AG20443 (cell line): Measurements from ENCODE around the gene ING5.

ENCODE experiments used
- DNase-seq: peaks from one replicate; pipeline ENCODE4 v3.0.0; 2012; ENCODE audit warnings: low spot score, mixed read lengths

Gene ING5

DNA sequence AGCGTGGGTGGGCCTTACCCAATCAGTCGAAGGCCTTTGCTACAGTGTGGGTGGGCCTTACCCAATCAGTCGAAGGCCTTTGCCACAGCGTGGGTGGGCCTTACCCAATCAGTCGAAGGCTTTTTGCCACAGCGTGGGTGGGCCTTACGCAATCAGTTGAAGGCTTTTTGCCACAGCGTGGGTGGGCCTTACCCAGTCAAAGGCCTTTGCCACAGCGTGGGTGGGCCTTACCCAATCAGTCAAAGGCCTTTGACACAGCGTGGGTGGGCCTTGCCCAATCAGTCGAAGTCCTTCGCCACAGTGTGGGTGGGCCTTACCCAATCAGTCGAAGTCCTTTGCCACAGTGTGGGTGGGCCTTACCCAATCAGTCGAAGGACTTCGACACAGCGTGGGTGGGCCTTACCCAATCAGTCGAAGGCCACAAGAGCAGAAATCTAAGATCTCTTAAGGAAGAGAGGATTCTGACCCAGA lies 58.5 kb downstream of the ING5 start:
- DNase-seq = no peak

DNA sequence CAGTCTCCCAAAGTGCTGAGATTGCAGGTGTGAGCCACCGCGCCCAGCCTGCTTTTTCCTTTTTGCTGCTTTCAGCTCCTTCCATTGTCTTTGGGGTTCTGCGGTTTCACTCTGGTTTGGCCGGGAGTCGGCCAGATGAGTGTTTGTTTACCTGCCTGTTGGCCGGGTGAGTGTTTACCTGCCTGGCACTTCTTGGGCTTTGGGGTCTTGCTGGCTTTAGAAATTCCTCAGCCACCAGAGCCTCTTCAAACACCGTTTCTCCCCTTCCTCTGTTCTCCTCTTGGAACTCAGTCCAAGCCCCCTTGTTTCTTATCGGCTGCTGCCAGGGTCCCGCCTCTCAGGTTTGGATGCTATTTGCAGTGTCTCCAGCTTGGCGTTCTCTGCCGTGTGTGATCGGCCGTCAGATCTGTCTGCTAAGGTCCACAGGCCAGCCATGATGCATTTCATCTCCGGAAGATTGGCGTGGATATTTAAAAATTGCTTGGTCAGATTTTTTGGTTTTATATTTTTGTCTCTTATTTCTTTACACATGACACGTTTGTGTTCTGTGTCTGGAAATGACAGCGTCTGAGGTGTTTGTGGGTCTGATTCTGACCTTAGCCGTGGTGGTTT lies 60.6 kb downstream of the ING5 start:
- DNase-seq = no peak

DNA sequence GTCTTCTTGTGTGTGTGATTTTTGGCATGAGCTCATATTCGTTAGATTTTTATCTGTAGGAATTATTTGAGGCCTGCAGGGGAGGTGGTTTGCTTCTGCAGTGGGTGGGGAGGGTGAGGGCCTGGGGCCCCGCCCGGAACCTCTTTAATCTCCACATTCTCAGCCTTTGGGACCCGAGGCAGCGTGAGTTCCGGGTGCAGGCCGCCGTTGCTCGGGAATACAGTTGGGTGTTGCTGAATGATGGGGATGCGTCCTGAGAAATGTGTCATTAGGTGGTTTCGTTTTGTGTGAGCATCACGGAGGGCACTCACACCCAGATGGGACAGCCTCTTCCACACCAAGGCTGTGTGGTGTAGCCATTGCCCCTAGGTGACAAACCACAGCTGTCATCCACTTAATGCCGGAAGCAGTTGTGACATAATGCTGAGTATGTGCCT lies 61.1 kb downstream of the ING5 start:
- DNase-seq = no peak

DNA sequence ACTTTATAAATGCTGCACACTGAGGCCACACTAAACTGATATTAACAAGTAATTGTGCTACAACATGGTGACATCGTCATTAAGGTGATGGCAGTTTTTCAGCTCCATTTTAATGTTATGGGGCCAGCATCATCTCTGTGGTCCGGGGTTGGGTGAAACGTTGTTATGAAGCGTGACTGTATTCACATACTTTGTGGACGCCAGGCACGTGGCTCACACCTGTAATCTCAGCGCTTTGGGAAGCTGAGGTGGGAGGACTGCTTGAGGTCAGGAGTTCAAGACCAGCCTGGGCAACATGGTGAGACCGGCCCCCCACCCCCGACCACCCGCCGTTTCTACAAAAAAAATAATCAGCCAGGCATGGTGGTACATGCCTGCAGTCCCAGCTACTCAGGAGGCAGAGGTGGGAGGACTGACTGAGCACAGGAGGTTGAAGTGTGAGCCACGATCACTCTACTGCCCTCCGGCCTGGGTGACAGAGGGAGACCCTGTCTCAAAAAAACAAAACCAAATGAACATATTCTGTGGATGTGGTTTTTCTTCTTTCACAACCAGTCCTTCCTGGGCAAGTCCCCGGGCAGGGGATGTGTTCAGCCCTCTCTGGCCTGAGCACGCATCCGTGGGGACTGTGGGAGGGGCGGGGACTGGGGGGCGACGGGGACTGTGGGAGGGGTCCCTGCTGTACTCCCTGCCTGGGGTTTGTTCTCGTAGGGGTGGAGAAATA lies 61.9 kb downstream of the ING5 start:
- DNase-seq = no peak

DNA sequence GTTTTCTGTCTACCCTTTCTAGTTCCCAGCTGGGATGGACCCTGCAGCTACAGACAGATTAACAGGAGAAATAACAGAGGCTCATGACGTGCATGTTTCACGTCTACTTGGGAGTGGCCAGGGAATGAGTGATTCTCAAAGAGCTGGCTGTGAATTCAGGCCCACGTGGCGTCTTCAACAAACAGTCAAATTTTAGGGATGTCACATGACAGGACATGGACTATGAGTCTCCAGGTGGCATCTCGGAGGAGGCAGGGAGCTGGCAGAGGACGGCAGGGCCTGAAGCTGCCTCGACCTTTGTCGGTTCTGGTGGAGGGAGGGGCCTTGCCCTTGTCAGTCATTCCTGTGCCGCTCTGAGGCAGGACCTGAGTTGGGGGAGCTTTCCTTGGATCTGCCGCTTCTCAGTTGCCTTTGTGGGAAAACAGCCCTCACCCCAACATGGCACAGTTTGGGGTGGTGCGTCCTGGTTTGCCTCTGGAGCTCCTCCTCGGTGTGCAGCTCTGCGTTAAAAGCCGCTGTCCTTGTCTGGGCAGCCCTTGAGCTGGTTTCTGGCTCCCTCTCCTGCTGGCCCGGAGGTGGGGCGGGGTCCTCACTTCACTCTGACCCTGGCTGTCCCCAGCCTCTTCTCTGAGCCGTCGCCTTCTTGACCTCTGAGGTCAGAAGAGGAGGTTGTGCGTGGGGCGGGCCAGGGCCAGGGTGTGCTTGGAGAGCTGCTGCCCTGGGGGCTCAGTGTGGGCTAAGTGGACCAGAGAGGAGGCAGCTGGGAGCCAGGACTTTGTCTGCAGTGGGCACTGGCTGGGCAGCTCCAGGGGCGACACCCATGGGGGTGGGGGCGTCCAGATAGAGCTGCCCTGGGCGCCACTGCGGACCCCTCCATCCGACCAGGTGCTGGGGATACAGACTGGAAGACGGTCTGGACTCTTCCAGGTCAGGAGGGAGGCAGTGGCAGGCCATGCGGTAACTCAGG lies 62.7 kb downstream of the ING5 start:
- DNase-seq = no peak

DNA sequence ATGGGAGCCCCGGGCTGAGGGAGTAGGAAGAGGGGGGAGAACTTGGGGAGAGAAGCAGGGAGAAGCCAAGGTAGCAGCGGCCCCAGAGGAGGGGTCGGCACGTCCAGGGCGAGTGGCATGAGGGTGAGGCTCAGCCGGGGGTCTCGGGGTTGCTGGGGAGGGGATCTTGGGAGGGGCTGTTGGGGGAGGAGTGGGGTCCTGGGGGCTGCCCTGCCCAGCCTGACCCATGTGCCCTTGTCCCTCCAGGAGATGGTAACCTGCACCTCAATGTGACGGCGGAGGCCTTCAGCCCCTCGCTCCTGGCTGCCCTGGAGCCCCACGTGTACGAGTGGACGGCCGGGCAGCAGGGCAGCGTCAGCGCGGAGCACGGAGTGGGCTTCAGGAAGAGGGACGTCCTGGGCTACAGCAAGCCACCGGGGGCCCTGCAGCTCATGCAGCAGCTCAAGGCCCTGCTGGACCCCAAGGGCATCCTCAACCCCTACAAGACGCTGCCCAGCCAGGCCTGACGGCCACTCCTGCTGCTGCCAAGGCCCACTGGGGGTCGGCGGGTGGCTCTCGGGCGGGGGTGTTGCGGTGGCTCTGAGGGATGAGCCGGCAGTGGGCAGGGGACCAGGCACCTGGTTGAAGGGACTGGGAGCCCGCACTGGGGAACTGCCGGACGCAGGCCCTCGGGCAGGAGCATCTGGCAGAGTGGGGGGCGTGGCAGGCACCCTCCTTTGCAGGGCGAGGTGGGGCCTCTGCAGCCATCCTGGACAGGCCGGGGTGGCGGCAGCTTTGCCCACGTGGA lies 65.8 kb downstream of the ING5 start:
- DNase-seq = peak; percentile 9

DNA sequence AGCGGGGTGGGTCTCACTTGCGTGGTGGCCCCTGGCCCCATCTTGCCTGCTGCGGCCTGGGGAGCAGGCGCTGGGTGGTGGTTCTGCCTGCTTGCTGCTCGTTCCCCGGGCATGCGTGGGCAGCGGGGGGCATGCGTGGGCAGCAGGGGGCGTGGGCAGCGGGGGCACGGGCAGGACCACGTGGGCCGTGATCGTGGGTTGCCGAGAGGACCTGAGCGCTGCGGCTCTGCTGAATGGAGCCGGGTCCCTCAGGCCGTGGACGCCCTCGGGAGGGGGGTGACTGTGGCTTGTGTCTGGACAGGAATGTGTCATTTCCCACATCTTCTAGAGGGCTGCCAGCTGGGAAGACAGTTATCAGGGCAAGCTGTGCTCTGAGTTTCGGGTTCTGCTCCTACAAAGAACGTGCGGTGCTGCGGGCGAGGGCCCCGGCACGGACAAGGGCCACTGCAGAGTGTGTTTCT lies 66.4 kb downstream of the ING5 start:
- DNase-seq = no peak

DNA sequence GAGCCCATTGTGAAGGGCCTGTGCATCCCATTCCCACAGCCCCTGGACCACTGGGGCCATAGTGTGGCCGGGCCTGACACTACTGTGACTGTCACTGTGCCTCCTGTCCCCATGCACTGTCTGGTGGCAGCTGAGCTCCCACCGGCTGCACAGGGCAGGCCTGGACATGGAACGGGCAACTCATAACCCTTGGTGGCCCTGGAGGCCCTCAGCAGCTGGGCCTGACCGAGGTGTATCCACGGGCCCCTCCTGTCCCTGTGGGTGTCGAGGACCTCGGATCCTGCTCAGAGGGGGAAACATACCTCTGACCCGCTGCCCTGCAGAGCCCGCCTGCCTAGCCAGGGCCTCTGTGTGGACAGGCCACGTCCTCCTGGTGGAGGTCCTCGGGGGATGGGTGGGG lies 67.0 kb downstream of the ING5 start:
- DNase-seq = peak; percentile 9

DNA sequence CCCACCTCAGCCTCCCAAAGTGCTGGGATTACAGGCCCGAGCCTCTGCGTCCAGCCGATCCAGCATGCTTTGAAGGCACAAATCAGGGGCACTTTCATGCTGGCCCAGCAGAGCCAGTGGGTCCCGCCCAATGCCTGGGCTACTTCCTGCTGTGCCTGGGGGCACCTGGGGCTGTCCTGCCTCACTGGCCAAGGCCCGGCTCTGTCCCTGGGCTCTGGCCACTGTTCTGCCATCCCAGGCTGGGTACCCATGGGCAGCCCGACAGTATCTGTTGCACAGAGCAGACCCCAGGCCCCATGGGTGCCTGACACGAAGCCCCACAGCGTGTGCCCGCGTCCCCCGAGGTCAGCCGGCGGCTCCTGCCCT lies 68.0 kb downstream of the ING5 start:
- DNase-seq = peak; percentile 9

DNA sequence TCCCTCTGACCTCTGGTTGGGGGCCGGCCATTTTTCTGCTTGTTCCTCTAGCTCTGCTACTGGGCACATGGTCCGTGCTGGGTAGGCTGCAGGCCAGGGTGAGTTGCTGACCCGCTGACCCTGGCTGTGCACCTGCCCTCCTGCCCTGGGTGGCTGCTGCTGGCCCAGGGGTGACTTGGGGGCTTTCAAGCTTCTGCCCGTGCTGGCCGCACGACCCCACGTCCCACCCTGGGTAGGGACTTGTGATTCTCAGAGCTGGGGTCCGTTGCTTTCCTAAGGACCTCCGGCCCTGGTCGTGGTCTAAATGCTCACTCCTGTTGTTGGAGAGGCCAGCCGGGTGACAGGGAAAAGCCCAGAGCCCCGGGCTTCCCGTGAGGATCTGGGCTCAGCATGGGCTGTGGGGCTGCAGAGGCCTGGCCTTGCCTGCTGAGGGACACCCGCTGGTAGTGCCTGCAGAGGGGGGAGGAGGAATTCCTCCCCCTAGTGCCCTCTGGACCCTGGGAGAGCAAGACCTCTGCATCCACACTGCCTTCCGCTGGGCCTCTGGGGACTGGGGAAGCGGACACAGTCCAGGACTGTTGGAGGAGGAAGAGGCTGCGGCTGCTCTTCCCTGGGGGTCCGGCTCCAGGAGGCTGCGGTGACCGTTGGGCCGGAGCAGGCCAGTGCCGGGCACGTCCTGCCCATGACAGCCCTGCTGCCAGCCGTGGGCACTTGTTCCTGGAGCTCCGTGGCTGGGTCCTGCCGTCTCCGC lies 68.5 kb downstream of the ING5 start:
- peak; percentile 11 for DNase-seq

DNA sequence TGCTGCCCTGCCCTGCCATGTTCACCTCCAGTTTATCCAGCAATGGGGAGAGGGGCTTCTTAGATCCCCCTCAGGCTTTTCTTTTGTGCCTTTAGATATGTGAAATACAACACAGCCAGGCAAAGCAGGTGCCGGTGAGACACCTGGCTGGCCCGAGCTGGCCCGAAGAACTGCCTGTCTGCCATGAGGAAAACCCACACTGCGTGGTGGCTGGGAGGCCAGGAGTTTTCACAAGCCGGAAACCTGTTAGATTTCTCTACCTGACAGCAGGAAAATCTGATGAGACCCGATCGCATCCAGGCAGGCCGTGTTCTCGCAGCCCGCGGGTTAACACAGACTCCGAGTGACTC lies 69.1 kb downstream of the ING5 start:
- no peak for DNase-seq

DNA sequence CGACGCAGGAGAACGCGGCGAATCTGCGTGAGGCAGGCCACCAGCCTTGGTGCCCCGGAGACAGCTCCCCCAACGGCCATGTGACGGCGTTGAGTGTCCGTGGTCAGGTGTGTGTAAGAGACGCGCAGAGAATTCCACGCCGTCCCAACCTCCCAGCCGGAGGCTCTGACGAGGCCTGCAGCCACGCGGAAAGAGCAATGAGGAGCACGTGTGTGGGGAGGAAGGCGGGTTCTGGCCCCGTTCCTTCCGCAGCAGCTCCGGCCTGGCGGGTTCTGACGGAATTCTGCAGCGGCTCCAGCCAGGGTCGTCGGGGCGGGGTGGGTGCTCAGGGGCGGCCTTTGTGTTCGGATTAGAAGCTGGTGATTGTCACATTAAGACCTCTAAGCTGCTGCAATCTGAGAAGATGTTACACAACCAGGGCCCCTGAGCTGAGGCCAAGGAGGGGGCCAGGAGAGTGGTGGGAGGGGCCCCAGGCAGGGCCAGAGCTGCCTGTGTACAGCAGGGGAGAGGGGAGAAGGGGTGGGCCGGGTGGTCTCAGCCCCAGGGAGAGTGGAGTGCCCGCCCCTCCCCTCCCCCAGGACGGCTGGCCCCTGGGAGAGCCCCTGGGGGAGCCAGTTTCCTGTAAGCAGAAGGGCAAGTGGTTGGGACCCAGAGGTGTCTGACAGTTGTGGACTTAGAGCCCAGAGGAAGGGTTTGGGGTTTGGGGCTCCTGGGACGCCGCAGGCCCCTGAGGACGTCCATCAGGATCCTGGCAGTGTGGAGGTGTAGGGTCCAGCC lies 69.6 kb downstream of the ING5 start:
- DNase-seq = peak; percentile 74

DNA sequence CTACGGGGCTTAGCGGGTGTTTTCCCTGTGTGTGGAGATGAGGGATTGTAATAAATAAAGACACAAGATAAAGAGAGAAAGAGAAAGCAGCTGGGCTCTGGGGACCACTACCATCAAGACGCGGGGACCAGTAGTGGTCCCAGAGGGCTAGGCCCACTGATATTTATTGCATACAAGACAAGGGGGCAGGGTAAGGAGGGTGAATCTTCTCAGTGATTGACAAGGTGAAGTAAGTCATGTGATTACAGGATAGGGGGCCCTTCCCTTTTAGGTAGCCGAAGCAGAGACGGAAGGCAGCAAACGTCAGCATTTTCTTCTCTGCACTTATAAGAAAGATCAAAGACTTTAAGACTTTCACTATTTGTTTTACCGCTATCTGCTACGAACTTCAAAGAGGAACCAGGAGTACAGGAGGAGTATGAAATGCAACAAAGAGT lies 70.2 kb downstream of the ING5 start:
- no peak for DNase-seq

DNA sequence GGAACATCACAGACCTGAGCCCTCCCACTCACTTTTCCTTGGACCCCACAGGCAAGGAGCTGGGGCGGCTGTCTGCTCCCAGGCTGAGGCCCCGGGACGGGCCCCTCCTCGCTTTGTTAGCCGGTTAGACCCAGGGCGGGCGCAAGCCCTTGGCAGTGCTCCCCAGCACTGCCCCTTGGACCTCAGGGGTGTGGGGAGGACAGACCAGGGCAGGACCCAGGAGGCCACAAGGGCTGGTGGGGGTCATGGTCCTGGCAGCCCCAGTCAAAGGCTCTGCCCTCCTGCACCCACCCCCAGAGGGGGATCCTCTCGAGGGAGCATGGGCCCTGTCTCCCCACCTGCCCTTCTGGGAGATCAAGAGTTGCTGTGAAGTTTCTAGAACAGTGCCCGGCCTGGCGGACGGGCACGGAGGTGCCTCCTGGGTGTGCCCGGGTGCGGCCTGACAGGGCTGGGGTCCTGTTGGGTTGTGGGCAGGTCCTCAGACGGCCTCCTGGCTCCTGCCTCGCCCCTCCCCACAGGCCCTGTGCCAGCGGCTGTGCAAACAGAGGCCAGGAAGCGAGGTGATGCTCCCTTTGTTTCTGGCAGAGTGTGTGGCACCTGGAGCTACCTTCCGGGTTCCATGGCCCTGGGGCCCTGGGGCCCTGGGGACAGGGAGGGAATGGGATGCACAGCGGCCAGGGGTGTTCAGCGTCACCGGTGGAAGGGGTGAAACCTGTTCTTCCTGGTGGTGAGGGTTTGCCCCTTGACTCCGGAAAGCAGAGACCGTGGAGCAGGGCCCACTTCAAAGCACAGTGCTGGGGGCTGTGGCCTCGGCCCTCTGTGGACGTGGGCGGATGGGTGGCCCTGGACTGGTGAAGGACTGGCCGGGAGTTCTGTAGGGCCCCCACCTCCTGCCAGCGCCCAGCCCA lies 71.9 kb downstream of the ING5 start:
- no peak for DNase-seq

DNA sequence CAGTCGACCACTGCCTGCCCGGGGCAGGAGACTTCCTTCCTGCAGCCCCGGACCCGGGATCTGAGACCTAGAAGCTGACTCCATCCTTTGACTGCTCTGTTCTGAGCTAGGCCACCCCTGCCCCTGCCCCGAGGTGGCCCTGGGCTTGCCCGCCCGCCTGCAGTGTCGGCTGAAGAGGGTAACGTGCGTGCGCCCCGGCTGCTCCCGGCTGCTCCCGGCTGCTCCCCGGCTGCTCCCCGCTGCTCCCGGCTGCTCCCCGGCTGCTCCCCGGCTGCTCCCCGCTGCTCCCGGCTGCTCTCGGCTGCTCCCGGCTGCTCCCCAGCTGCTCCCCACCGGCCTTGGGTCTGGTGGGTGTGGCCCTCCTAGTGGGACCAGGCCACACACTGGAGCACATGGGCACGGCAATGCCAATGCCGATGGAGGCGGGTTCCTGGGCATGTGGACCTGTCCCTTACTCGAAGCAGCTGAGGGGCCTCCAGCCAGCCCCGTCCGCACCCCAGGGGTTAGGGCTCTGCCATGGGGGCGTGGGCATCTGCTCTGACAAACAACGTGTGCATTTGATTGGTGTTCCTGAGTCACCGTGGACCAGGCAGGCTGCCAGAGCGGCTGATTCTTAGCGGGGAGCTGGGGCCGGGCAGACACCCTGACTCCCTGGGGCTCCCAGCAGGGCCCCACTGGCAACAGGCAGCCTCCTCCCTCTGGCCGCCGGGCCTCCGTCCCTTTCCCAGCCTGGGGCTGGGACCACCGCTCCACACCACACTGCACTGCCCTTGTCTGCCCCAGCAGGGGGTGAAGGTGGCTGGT lies 72.8 kb downstream of the ING5 start:
- DNase-seq = peak; percentile 93

DNA sequence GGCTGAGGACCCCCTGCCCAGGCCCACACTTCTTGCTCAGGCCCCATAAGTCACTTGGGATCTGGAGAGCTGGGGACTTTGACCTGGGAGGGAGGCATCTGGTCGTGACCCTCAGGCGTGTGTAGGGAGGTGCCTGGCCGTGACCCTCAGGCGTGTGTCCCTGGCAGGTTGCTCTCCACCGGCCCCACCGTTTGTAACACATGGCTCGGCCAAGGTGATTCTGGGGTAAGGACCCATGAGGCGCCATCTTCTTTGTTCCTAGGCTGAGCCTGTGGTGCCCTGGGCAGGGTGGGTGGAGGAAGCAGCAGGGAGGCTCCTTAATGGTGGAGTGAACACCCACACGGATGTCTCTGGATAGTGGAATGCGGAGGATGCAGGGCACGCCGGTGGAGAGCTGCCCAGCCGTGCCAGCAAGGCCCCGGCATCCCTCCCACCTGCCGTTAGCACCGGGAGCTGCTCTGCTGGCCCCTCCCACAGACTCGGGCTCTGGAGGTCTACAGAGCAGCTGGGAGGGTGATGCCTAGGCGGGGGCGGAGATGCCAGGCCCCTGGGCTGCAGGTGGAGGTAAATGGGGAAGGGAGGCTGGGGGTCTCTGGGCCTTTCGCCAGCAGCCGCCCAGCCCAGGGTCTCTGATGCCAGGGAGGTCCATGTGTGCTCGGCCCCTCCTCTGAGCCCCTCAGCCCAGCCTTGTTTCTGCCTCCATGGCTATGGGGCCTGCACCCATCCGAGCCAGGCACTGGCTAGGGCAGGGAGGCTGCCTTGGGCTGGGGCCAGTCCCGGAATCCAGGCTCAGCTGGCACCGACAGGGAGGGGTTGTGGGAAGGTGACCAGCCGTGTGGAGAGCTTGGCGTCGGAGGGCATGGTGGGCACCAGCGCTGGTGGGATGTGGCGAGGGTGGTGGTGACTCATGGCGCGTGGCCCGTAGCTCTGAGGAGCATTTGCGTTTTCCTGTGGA lies 73.7 kb downstream of the ING5 start:
- DNase-seq = peak; percentile 11
